Measurements from ENCODE around the gene GAGE12D. TPM values are rescaled to one million over a fixed set of nuclear protein-coding genes. Genes with fewer than 3 reads are reported as not detected.
"Not testable (repeated sequence)": the region's sequence is repeated elsewhere in the genome, so short reads cannot be mapped to it uniquely, and the experiment has no call there.

GAGE12D gene
- not detected in 2 replicates for total RNA-seq

GRCh38 chrX:49541433-49541832 is at the start of gene GAGE12D:
Gene GAGE12D (plus strand): TSS chrX:49541733. CDS start chrX:49542888, 1,155 bp downstream.
- DNase-seq (ENCODE audit: extremely low read depth, low read depth, low spot score) = not testable (repeated sequence)

- DNase-seq (ENCODE audit: extremely low read depth, low read depth, low spot score) = not testable (repeated sequence)
Observed at GRCh38 chrX:49531877-49532276, 9.7 kb upstream of the GAGE12D start, which contains the start of gene GAGE12C. Gene GAGE12C (plus strand): TSS chrX:49532177. CDS start chrX:49533332, 1,155 bp downstream.

- DNase-seq (ENCODE audit: extremely low read depth, low read depth, low spot score) = not testable (repeated sequence)
Observed at GRCh38 chrX:49550989-49551388, 9.5 kb downstream of the GAGE12D start, which contains the start of gene GAGE12E. Gene GAGE12E (plus strand): TSS chrX:49551289. CDS start chrX:49552444, 1,155 bp downstream.

- not testable (repeated sequence) for DNase-seq (ENCODE audit: extremely low read depth, low read depth, low spot score)
Observed at GRCh38 chrX:49560542-49560941, 19.0 kb downstream of the GAGE12D start, which contains the start of gene GAGE12F. Gene GAGE12F (plus strand): TSS chrX:49560842. CDS start chrX:49561997, 1,155 bp downstream.

- not testable (repeated sequence) for DNase-seq (ENCODE audit: extremely low read depth, low read depth, low spot score)
Observed at GRCh38 chrX:49568728-49569127, 27.2 kb downstream of the GAGE12D start.

GRCh38 chrX:49569152-49569551 is 27.6 kb downstream of the GAGE12D start:
- DNase-seq (ENCODE audit: extremely low read depth, low read depth, low spot score) = not testable (repeated sequence)

GRCh38 chrX:49570100-49570499 is 28.6 kb downstream of the GAGE12D start, which contains the start of gene GAGE12G:
Gene GAGE12G (plus strand): TSS chrX:49570400. CDS start chrX:49571555, 1,155 bp downstream.
- not testable (repeated sequence) for DNase-seq (ENCODE audit: extremely low read depth, low read depth, low spot score)

- DNase-seq (ENCODE audit: extremely low read depth, low read depth, low spot score) = not testable (repeated sequence)
Observed at GRCh38 chrX:49579649-49580048, 38.1 kb downstream of the GAGE12D start, which contains the start of gene GAGE12H. Gene GAGE12H (plus strand): TSS chrX:49579949. CDS start chrX:49581104, 1,155 bp downstream.

- DNase-seq (ENCODE audit: extremely low read depth, low read depth, low spot score) = not testable (repeated sequence)
Observed at GRCh38 chrX:49589196-49589595, 47.7 kb downstream of the GAGE12D start, which contains the start of gene GAGE2A. Gene GAGE2A (plus strand): TSS chrX:49589496. CDS start chrX:49590651, 1,155 bp downstream.

GRCh38 chrX:49589769-49590478 is 48.4 kb downstream of the GAGE12D start:
- not testable (repeated sequence) for DNase-seq (ENCODE audit: extremely low read depth, low read depth, low spot score)

GRCh38 chrX:49590488-49590887 is 49.0 kb downstream of the GAGE12D start:
- DNase-seq (ENCODE audit: extremely low read depth, low read depth, low spot score) = not testable (repeated sequence)

Other genes with a start within 250 kb of the GAGE12D start
- not detected in 2 replicates for gene GAGE10, start 238.1 kb upstream of the GAGE12D start, total RNA-seq
- gene GAGE12J, start 219.7 kb upstream of the GAGE12D start, total RNA-seq = not detected in 2 replicates
- not detected in 2 replicates for gene GAGE13, start 210.2 kb upstream of the GAGE12D start, total RNA-seq
- not detected in 2 replicates for gene GAGE12C, start 9.6 kb upstream of the GAGE12D start, total RNA-seq
- gene GAGE12E, start 9.6 kb downstream of the GAGE12D start, total RNA-seq = not detected in 2 replicates
- gene GAGE12F, start 19.1 kb downstream of the GAGE12D start, total RNA-seq = not detected in 2 replicates
- gene GAGE12G, start 28.7 kb downstream of the GAGE12D start, total RNA-seq = not detected in 2 replicates
- not detected in 2 replicates for gene GAGE12H, start 38.2 kb downstream of the GAGE12D start, total RNA-seq
- not detected in 2 replicates for gene GAGE2A, start 47.8 kb downstream of the GAGE12D start, total RNA-seq
- not detected in 2 replicates for gene GAGE1, start 57.3 kb downstream of the GAGE12D start, total RNA-seq
- gene PAGE1, start 154.3 kb downstream of the GAGE12D start, total RNA-seq = not detected in 2 replicates